HL-60 (cell line): ENCODE results near the gene POC1A.

Experiments used
- CTCF ChIP-seq: IDR thresholded peaks from one replicate; pipeline ENCODE4 v1.5.1; 2011; ENCODE audit warnings: low read length, control low read depth, inconsistent platforms; ENCODE audit not compliant: insufficient read depth
- POLR2AphosphoS5 ChIP-seq: IDR thresholded peaks from 2 replicates; pipeline ENCODE4 v1.6.1; 2012; ENCODE audit warnings: low read depth

- TF ChIP-seq POLR2AphosphoS5 (no peak), CTCF (no peak)
Measured at GRCh38 chr3:52203701-52204100, 49.5 kb upstream of the POC1A start.
